Effector CD4-positive, alpha-beta T cell (primary cell): ENCODE measurements around the gene ARAP3.

Source experiments
- DNase-seq: peaks from one replicate; pipeline ENCODE4 v3.0.0-alpha.2; 2020

Gene ARAP3

DNA sequence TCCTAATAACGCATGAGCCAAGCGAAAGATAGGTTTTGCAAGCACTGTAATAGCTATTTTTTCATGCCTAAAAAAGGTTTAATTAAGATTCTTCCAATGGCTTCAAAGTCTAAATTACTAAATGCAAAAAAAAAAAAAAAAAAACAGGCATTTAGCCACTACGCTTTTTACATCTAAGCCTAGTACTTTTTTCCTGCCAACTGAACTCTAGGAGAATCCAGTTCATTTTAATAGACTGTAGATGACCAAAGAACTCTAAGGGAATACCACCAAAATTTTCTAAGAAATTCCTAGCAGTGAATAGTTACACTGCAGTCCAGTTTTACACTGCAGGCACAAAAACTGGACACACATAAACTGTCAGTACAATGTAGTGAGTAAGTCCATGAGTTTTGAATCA, 73.0 kb downstream of the ARAP3 start:
- DNase-seq, result no peak

DNA sequence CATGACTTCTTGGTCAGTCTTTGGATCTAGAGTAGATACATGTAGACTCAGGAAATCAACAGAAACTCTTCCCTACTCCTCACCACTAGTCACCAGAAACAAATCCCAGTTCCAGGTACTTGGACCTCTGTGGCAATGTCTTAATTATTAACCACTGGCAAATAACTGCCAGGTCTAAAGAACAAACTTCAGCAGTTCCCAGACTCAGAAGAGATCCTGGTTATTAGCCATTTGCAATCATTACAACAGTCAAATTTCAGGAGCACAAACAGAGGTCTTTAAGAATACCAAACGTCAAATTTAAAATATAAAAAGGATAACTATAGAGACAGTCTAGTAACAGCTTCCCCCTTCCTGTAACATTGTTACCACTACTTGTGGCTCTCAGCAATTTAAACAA, 73.5 kb downstream of the ARAP3 start:
- no peak for DNase-seq

DNA sequence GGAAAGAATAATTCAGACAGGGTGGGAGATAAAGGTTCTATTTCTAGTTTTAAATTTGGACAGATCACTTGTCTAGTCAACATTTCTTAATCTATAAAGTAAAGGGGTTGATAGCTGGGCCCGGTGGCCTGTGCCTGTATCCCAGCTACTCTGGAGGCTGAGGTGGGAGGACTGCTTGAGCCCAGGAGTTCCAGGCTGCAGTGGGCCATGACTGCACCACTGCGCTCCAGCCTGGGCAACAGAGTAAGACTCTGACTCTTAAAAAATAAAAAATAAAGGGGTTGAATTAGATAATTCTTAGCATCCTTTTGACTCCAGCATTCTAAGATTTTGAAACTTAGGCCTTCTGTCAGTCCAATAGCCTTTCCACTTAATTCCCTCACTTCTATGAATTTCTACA, 74.0 kb downstream of the ARAP3 start:
- DNase-seq, result no peak

DNA sequence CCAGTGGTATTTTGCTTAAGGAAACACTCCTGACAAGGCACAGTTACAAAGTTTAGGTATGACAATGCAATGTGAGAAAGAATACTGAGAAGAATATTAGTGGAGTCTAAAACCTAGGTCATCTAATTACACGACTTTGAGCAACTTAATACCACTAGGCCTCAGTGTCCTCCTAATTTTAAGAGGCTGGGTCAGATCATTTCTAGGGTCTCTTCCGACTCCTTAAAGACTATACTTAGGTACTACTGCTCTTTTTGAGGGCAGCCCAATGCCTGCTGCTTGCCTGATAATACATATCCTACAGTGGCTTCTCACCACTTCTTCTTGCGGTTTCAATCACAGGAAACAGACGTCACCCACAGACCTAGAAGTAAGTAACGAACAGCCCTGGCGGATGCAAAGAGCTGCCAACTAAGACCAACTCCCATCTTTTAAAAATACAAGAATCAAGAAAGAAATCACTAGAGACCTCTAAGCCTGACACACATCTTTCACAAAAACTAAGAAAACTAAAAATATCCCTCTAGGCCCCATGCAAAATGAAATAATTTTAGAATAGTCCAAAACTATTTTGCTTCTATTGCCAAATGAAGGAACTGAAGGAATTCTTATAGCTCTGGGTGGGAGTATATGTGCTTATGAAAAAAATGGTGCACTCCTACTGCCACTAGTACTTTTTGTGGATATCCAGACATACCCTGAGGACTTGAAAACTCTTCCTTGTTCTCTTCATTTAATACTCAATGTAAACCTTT, 76.3 kb downstream of the ARAP3 start:
- peak; percentile 71 for DNase-seq

DNA sequence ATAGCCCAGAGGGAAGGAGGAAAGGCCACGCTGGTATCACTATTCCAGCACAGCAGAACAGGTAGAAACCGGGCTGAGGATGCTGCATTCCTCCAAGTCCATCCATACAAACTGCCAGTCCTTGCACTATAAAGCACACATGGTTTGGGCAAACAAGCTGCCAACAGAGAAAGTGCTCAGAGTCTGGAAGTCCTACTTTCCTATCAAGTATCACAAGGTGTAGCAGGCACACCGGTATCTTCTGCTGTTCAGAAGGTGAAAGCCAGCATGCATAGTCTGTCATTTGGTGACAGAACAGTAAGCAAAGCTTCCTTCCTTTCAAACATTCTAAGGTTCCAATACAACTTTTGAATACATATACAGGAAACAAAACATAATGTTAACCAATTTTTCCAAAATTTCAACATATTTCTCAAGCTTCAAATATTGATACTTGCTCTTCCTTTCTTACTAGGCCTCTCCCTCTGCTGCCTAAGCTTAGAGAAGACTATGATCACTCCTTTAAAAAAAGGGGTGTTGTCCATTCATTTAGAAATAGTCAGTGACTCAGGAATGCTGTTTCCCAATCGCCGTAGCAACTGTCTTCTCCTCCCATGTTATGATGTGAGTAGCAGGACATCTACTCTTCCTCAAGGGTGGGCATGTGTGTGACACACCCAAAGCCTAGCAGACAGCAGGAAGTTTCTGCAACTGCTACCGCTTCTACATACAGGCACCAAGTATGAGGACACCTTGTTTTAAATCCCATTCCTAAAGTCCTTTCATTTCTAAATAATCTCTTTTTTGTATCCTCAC, 77.9 kb downstream of the ARAP3 start:
- DNase-seq, result no peak
